K562 (cell line): ENCODE results near the gene ARRDC5.

Source experiments
- BRF1 ChIP-seq: IDR thresholded peaks from 3 replicates; pipeline ENCODE4 v1.6.1; 2011; ENCODE audit warnings: borderline replicate concordance, mild to moderate bottlenecking; ENCODE audit not compliant: insufficient read length; ENCODE audit errors: extremely low read depth
- MYC ChIP-seq, 2 experiments: fragments of 250-450 bp in 1 of 2; sonication (Bioruptor Pico) in 1 of 2; IDR thresholded peaks; 2 replicates each; pipeline versions ENCODE4 v1.5.1 to v1.6.1; 2012 to 2021; ENCODE audit warnings: low read depth in 2 of 2, borderline replicate concordance in 1 of 2, improper control_type of control experiment in 1 of 2, low read length in 1 of 2, mild to moderate bottlenecking in 1 of 2, moderate library complexity in 1 of 2
- POLR2AphosphoS2 ChIP-seq: IDR thresholded peaks from 2 replicates; pipeline ENCODE4 v1.6.1; 2012; ENCODE audit warnings: low read length, improper control_type of control experiment
- POLR2AphosphoS5 ChIP-seq: IDR thresholded peaks from 2 replicates; pipeline ENCODE4 v1.6.1; 2011; ENCODE audit warnings: mild to moderate bottlenecking, low read depth, low read length, moderate library complexity; ENCODE audit not compliant: control insufficient read depth, insufficient read depth
- RCOR1 ChIP-seq, 2 experiments: IDR thresholded peaks; 2 replicates each; pipeline ENCODE4 v1.6.1; 2012; ENCODE audit warnings: low read depth in 2 of 2, low read length in 2 of 2, borderline replicate concordance in 1 of 2, improper control_type of control experiment in 1 of 2
- ZEB2 ChIP-seq: fragments of 450-650 bp; IDR thresholded peaks from 2 replicates; pipeline ENCODE4 v1.6.1; 2016
- ZNF3 ChIP-seq: fragments of 250-450 bp; sonication (Bioruptor Pico); IDR thresholded peaks from 2 replicates; pipeline ENCODE4 v1.5.0; 2021; ENCODE audit warnings: mild to moderate bottlenecking, moderate library complexity
- TF ChIP-seq, protein P1 (sequence below), 3 experiments: fragments of 200-800 bp in 1 of 3; fragments of 250-450 bp in 1 of 3; fragments of 450-650 bp in 1 of 3; sonication (Bioruptor Pico) in 1 of 3; sonication (Bioruptor generic) in 1 of 3; formaldehyde crosslinking in 1 of 3; IDR thresholded peaks; 2 replicates each; pipeline versions ENCODE4 v1.6.1 to v1.8.0; 2016 to 2022; ENCODE audit warnings: mild to moderate bottlenecking in 2 of 3, missing genetic modification characterization in 2 of 3, missing compliant biosample characterization in 1 of 3, moderate library complexity in 1 of 3
- TF ChIP-seq, protein P2 (sequence below): sonication (generic); formaldehyde crosslinking; IDR thresholded peaks from 2 replicates; pipeline ENCODE4 v1.9.0; 2022; ENCODE audit warnings: mild to moderate bottlenecking, missing genetic modification reagents
- TF ChIP-seq, protein P3 (sequence below), 3 experiments: IDR thresholded peaks in 2 of 3; conservative IDR thresholded peaks in 1 of 3; 2 replicates each; pipeline ENCODE4 v1.5.1; 2011 to 2012; ENCODE audit warnings: low read length in 3 of 3, mild to moderate bottlenecking in 3 of 3, control low read depth in 2 of 3, improper control_type of control experiment in 1 of 3, inconsistent platforms in 1 of 3, low read depth in 1 of 3, mixed read lengths in 1 of 3, moderate library complexity in 1 of 3; ENCODE audit not compliant: insufficient read depth in 2 of 3

DNA sequence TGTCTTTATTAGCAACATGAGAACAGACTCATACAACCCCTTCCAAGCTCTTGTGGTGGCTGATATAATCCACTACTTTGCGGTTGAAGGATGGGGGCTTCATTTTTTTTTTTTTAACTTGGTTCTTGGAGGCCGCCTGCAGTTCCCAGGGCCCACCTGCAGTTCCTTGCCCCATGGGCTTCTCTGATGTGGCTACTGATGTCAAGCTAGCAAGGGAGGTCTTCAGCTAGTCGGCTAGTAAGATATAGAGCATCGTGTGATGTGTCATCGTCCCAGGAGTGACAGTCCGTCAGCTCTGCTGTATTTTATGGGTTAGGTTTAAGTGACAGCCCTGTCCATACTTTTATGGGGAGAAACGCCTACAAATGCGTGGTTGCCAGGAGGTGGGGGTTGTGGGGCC lies 32.7 kb upstream of the ARRDC5 start:
- no peak for TF ChIP-seq POLR2AphosphoS5
- no peak for TF ChIP-seq POLR2AphosphoS2
- TF ChIP-seq, protein P1, sequence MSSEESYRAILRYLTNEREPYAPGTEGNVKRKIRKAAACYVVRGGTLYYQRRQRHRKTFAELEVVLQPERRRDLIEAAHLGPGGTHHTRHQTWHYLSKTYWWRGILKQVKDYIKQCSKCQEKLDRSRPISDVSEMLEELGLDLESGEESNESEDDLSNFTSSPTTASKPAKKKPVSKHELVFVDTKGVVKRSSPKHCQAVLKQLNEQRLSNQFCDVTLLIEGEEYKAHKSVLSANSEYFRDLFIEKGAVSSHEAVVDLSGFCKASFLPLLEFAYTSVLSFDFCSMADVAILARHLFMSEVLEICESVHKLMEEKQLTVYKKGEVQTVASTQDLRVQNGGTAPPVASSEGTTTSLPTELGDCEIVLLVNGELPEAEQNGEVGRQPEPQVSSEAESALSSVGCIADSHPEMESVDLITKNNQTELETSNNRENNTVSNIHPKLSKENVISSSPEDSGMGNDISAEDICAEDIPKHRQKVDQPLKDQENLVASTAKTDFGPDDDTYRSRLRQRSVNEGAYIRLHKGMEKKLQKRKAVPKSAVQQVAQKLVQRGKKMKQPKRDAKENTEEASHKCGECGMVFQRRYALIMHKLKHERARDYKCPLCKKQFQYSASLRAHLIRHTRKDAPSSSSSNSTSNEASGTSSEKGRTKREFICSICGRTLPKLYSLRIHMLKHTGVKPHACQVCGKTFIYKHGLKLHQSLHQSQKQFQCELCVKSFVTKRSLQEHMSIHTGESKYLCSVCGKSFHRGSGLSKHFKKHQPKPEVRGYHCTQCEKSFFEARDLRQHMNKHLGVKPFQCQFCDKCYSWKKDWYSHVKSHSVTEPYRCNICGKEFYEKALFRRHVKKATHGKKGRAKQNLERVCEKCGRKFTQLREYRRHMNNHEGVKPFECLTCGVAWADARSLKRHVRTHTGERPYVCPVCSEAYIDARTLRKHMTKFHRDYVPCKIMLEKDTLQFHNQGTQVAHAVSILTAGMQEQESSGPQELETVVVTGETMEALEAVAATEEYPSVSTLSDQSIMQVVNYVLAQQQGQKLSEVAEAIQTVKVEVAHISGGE (CRISPR knock-in tag; IDR thresholded peaks at IDR 0.05), result no peak
- no peak for TF ChIP-seq RCOR1 (IDR thresholded peaks at IDR 0.05; ENCODE audit: borderline replicate concordance in 1 of 2, low read depth in 2 of 2, low read length in 2 of 2)
- TF ChIP-seq BRF1, result no peak
- no peak for TF ChIP-seq ZNF3 (CRISPR knock-in tag)
- TF ChIP-seq, protein P2, sequence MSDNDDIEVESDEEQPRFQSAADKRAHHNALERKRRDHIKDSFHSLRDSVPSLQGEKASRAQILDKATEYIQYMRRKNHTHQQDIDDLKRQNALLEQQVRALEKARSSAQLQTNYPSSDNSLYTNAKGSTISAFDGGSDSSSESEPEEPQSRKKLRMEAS, result no peak
- no peak for TF ChIP-seq ZEB2
- TF ChIP-seq MYC (IDR thresholded peaks at IDR 0.05; ENCODE audit: low read depth, low read length), result no peak
- no peak for TF ChIP-seq MYC (CRISPR knock-in tag; IDR thresholded peaks at IDR 0.05; ENCODE audit: borderline replicate concordance, low read depth)
- TF ChIP-seq, protein P3, sequence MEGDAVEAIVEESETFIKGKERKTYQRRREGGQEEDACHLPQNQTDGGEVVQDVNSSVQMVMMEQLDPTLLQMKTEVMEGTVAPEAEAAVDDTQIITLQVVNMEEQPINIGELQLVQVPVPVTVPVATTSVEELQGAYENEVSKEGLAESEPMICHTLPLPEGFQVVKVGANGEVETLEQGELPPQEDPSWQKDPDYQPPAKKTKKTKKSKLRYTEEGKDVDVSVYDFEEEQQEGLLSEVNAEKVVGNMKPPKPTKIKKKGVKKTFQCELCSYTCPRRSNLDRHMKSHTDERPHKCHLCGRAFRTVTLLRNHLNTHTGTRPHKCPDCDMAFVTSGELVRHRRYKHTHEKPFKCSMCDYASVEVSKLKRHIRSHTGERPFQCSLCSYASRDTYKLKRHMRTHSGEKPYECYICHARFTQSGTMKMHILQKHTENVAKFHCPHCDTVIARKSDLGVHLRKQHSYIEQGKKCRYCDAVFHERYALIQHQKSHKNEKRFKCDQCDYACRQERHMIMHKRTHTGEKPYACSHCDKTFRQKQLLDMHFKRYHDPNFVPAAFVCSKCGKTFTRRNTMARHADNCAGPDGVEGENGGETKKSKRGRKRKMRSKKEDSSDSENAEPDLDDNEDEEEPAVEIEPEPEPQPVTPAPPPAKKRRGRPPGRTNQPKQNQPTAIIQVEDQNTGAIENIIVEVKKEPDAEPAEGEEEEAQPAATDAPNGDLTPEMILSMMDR (IDR thresholded peaks at IDR 0.05 in 2 of 3, conservative IDR thresholded peaks at IDR 0.05 in 1 of 3; ENCODE audit: insufficient read depth in 2 of 3, low read depth in 1 of 3, low read length in 3 of 3), result no peak
